HG03457 (cell line): Measurements from ENCODE around the gene EXOC6.
"Not testable (repeated sequence)": the region's sequence is repeated elsewhere in the genome, so short reads cannot be mapped to it uniquely, and the experiment has no call there.

Experiments
- ATAC-seq: cut with Tn5 transposase; IDR thresholded peaks from one replicate; pipeline ENCODE4 v1.9.1; 2021; ENCODE audit warnings: moderate number of reproducible peaks; ENCODE audit not compliant: unreplicated experiment

The EXOC6 gene

GRCh38 chr10:93101148-93101547, 252.8 kb downstream of the EXOC6 start:
- ATAC-seq, result not testable (repeated sequence)

- no peak for ATAC-seq
Measured at GRCh38 chr10:93103953-93104352, 255.6 kb downstream of the EXOC6 start.

GRCh38 chr10:93106631-93107072, 258.3 kb downstream of the EXOC6 start:
- no peak for ATAC-seq
